ENCODE results near the gene NFIL3.

NFIL3 gene

GRCh38 chr9:91421971-91422757, 1.5 kb downstream of the NFIL3 start:
- DNase-seq (ENCODE audit: low spot score): peak; percentile 43

- peak; percentile 60 for DNase-seq (ENCODE audit: low spot score)
These were observed 2.4 kb downstream of the NFIL3 start for GRCh38 chr9:91421128-91421765.

GRCh38 chr9:91420501-91421127, 3.0 kb downstream of the NFIL3 start:
- DNase-seq (ENCODE audit: low spot score): no peak

- DNase-seq (ENCODE audit: low spot score): peak; percentile 82
These were observed 4.1 kb downstream of the NFIL3 start for GRCh38 chr9:91419222-91420191.

- no peak for DNase-seq (ENCODE audit: low spot score)
These were observed 5.4 kb downstream of the NFIL3 start for GRCh38 chr9:91418215-91418610.

- no peak for DNase-seq (ENCODE audit: low spot score)
These were observed 5.9 kb downstream of the NFIL3 start for GRCh38 chr9:91417602-91418214.

GRCh38 chr9:91416096-91416712, 7.4 kb downstream of the NFIL3 start:
- DNase-seq (ENCODE audit: low spot score): no peak

GRCh38 chr9:91415290-91415689, 8.3 kb downstream of the NFIL3 start:
- no peak for DNase-seq (ENCODE audit: low spot score)

- DNase-seq (ENCODE audit: low spot score): no peak
These were observed 10.7 kb downstream of the NFIL3 start for GRCh38 chr9:91412941-91413340.

GRCh38 chr9:91411096-91411771, 12.4 kb downstream of the NFIL3 start:
- DNase-seq (ENCODE audit: low spot score): no peak

GRCh38 chr9:91410161-91410560, 13.5 kb downstream of the NFIL3 start:
- no peak for DNase-seq (ENCODE audit: low spot score)

- no peak for DNase-seq (ENCODE audit: low spot score)
These were observed 15.2 kb downstream of the NFIL3 start for GRCh38 chr9:91408475-91408874.

GRCh38 chr9:91407580-91408318, 15.9 kb downstream of the NFIL3 start:
- no peak for DNase-seq (ENCODE audit: low spot score)

- no peak for DNase-seq (ENCODE audit: low spot score)
These were observed 18.1 kb downstream of the NFIL3 start for GRCh38 chr9:91405343-91406077.

GRCh38 chr9:91403665-91404543, 19.7 kb downstream of the NFIL3 start:
- DNase-seq (ENCODE audit: low spot score): no peak

- DNase-seq (ENCODE audit: low spot score): no peak
These were observed 24.7 kb downstream of the NFIL3 start for GRCh38 chr9:91398926-91399325.

GRCh38 chr9:91395553-91396471, 27.8 kb downstream of the NFIL3 start:
- peak; percentile 63 for DNase-seq (ENCODE audit: low spot score)

Data from hepatic stellate cell (primary cell).